GM18519 (cell line): ENCODE measurements around the gene EPN3.

Experiments used
- ATAC-seq: cut with Tn5 transposase; IDR thresholded peaks from one replicate; pipeline ENCODE4 v1.9.1; 2021; ENCODE audit warnings: mild to moderate bottlenecking, moderate library complexity; ENCODE audit not compliant: unreplicated experiment, low FRiP score

Gene EPN3

DNA sequence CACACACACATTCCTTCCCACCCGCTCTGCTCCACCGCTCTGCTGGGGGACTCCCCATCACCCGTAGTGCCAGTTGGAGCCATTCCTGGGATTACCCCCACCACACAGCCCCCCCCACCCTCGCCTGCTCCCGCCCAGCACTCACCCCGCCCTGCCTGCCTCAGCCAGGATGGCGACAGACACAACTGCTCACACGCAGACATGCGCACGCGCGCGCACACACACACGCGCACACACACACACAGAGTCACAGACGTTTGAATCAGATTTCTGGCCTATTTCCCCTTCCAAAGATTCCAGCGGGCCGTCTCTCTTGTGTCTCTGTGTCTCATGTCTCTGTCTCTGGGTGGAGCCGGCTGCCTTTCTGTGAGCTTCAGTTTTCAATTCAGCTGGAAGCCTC, 32.4 kb downstream of the EPN3 start:
- ATAC-seq = no peak

DNA sequence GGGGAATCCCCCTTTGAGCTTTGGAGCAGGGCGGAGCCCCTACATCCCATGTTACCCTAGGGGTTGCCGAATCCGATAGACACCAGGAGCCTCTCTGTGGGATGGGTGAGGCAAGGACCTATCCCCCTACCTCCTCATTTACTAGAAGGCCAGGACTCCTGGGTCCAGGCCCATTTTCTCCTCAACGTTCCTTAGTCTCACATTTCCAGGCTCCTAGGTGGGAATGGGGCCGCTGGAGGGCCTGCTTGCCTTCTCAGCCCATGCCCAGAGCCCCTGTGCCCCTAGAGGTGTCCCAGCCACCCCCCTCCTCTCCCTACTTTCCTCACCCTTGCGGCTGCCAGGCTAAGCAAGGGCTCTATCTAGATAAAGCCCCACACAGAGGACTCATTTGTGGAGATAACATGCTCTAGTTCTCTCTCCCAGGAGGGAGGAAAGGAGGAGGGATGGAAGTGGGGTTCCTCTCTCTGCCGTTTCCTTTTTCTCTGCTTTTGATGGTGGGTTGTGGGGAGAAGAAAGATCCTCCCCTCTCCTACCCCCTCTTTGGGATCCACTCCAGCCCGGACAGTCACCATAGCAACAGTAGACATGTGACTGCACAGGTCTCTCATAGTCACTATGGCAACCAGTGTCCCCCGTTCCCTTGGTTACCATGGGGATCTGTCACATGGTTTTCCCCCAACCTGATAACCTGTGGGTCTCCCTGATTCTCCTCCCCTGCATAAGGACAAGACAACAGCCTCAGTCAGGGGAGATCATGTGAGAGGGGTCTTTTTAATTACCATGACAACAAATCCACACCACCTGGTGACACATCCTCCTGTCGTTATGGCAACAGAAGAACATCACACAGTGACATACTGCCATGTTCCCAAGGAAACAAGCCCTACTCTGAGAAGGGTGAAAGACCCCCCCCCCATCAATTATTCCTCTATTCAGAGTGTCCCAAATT, 33.1 kb downstream of the EPN3 start:
- ATAC-seq = no peak

DNA sequence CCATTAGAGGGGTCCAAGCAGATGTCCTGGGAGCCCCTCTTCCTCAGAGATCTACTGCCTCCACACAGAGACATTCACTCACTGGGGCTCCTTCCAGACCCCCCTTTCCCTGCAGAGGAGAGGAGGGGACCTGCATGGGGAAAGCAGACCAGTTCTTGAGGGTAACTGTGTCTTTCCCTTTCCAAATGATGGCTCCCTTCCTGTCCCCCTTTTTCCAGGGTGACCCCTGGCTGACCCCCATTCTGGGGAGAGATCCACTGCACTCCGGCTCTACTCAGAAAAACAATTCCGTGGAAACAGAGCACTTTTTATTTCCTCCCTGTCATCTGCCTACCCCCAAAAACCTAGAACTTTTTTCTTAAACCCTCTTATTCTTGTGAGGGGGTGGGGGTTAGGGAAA, 34.4 kb downstream of the EPN3 start:
- no peak for ATAC-seq

DNA sequence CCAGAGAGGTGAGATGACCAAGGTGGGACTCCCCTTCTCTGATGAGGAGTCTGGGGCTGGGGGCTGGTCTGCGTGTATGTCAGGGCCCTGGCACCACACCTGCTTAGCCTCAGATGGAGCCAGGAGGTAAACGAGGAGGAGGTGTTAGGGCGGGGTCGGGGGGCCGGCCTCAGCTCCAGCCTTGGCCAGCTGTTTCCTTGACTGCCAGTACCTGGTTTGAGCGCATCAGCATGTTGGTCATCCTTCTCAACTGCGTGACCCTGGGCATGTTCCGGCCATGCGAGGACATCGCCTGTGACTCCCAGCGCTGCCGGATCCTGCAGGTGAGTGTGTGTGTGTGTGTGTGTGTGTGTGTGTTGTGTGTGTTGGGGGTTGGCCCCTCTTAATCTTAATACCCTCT, 36.1 kb downstream of the EPN3 start:
- ATAC-seq = no peak

DNA sequence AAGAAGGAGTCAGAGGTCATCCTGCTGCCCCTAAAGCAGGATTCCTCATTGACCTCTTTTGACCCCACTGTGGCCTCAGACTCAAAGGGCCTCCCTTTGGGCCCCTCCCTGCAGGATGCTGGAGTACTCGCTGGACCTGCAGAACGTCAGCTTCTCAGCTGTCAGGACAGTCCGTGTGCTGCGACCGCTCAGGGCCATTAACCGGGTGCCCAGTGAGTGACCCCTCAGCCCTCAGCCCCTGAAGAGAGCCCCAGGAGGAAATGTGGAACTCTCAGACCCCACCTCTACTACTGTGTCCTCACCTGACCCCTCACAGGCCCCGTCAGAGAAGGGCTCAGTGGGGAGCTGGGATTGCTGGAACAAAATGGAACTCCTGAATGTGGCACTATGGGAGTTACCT, 37.1 kb downstream of the EPN3 start:
- ATAC-seq = no peak

DNA sequence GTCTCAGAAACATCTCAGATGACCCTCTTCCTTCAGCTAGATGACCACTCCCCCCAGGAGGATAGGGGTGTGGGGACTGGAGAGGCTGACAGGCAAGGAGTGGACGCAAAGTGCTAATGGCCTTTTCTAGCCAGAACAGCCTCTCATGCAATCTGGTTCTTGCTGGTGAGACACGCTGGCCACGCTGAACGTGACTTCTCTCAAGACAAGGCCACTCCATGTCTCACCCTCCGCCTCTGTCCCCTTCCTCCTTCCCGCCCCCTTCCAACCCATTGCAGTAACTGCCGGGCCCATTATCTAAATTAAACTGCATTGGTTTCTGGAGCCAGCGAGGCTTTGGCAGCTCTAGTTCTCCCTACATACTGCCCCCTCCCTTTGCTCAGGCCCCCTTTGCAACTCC, 37.5 kb downstream of the EPN3 start:
- ATAC-seq = no peak

DNA sequence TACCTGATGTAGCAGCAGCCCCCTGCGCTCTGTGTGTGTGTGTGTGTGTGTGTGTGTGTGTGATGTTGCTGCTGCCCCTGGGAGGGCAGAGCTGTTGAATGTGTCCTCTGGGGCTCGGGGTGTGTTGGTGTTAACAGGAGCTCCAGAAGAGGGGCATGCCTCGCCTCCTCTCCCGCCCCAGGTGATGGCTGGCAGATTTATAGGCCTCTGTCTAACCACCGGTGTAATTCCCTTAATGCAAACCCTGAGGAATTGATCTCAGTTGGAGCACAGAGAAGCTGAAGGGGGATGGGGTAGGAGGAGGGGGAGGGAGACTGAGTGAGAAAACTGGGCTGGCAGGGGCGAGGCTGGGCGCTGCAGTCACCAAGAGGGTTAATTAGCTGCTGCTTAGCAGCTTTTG, 38.0 kb downstream of the EPN3 start:
- ATAC-seq = no peak

DNA sequence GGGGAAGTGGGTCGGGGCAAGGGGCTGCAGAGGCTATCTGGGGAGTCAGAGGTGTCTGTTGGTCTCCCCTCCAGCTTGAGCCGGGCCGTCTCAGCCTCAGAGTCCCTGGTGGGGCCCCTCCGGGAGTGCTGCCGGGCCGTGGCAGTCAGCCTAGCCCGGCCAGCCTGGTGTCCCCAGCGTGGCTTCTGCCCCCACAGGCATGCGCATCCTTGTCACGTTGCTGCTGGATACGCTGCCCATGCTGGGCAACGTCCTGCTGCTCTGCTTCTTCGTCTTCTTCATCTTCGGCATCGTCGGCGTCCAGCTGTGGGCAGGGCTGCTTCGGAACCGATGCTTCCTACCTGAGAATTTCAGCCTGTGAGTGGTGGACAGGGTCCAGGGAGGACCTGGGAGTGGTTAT, 39.1 kb downstream of the EPN3 start:
- ATAC-seq = no peak

DNA sequence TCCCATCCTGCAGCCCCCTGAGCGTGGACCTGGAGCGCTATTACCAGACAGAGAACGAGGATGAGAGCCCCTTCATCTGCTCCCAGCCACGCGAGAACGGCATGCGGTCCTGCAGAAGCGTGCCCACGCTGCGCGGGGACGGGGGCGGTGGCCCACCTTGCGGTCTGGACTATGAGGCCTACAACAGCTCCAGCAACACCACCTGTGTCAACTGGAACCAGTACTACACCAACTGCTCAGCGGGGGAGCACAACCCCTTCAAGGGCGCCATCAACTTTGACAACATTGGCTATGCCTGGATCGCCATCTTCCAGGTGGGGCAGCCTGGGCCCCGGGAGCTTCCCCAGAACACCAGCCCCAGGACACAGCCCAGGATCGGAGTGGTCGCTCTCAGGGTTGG, 40.0 kb downstream of the EPN3 start:
- ATAC-seq = no peak

DNA sequence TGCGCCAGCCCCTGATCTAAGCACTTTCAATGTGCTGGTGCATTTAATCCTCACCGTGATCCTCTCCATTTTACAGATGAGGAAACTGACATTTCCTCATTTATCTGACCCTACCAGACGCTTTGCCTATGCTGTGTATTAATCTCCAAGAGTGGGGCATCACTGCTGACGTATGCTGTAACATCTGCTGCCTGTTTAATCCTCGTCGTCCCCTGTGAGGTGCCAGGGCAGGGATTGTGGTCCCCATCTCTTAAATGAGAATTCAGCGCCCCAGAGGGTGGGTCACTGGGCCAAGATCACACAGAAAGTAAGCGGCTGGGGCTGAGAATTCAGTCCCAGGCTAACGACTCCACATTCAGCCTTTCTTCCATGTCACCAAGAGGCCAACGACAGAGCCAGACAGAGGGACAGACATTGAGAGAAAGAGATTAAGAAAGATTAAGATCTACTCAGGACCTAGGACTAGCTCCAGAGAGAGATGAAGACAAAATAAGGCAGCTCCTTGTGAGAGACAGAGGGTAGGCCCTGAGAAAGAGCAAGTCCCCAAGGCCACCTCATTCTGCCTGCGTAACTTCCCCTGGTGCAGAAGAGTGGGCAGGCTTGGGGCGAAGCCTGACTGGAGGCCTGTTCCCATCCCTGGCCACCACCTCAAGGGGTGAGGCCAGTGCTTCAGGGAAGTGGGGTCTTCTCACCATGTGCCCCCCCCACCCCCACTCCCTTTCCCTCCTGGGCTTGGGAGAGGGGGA, 41.5 kb downstream of the EPN3 start:
- no peak for ATAC-seq

DNA sequence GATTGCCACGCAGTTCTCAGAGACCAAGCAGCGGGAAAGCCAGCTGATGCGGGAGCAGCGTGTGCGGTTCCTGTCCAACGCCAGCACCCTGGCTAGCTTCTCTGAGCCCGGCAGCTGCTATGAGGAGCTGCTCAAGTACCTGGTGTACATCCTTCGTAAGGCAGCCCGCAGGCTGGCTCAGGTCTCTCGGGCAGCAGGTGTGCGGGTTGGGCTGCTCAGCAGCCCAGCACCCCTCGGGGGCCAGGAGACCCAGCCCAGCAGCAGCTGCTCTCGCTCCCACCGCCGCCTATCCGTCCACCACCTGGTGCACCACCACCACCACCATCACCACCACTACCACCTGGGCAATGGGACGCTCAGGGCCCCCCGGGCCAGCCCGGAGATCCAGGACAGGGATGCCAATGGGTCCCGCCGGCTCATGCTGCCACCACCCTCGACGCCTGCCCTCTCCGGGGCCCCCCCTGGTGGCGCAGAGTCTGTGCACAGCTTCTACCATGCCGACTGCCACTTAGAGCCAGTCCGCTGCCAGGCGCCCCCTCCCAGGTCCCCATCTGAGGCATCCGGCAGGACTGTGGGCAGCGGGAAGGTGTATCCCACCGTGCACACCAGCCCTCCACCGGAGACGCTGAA, 43.2 kb downstream of the EPN3 start:
- ATAC-seq = no peak

DNA sequence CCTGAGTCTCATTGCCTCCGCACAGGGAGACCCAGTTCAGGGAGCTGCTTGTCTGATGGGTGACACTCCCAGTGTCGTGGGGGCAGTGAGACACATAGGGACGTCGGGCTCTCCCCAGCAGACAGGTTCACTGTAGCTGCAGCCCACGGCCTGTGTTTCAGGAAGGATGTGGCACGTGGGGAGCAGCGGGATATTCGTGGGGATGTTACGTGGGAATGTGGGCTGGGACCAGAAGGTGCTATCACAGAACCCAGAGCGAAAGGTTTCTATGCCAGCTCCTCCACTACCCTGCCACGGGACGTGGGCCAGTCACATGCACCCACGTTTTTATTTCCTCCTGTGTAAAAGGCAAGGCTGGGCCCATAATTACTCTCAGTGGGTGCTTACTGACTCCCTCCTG, 44.3 kb downstream of the EPN3 start:
- ATAC-seq = no peak

DNA sequence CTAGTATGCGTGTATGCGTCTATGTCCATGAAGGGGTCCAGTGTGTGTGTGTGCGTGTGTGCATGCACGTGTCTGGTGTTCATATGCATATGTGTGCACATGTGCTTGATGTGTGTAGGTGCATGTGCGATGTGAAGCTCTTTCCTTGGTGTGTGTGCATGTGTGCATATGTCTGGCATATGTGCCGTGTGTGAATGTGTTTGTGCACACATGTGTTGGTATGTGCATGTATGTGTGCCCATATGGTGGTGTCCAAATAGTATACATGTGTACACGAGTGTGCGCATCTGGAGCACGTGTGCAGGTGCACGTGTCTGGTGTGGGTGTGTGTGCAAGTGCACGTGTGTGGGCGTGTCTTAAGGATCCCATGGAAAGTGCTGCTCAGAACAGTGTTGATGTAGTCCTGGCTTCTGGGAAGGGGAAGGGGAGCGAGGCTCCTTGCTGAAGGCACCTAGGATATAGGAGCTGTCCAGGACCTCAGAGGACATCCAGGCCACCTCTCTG, 45.0 kb downstream of the EPN3 start:
- ATAC-seq = no peak

DNA sequence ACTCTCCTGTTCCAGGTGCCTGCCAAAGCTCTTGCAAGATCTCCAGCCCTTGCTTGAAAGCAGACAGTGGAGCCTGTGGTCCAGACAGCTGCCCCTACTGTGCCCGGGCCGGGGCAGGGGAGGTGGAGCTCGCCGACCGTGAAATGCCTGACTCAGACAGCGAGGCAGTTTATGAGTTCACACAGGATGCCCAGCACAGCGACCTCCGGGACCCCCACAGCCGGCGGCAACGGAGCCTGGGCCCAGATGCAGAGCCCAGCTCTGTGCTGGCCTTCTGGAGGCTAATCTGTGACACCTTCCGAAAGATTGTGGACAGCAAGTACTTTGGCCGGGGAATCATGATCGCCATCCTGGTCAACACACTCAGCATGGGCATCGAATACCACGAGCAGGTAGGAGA, 45.6 kb downstream of the EPN3 start:
- ATAC-seq = no peak

DNA sequence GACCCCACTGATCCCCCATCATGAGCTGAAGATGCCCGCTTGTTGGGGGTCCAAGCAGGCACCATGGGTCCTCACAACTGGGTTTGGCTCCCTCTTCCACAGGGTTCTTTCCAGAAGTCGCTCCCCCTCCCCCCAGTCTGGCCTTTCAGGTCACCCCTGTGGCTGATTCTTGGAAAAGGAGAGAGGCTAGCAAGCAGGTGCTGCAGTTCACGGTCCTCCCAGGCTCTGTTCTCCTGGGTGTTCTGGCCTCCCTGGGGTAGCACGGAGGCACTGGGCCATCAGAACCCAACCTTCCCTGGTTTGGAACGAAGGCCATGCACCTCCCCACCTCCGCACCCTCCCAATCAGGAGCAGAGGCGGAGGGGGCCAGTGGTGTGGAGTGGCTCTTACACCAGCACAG, 46.9 kb downstream of the EPN3 start:
- no peak for ATAC-seq

DNA sequence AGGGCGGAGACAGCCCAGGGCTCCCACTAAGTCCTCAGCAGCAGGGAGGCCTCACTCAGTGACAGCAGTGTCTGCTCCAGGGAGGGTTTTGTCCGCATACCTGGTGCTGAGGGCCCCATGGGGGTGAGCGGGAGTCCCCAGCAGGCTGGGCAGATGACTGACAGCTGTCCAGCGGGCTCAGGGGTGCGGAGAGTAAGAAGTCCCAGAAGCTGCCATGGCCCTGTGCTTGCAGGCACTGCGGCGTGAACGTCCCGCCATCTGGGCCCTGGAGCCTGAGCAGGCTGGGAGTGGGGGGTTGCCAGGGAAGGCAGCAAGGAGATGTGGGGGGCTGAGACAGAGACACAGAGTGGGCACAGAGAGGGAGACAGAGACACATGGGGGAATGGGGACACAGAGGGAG, 48.1 kb downstream of the EPN3 start:
- no peak for ATAC-seq

DNA sequence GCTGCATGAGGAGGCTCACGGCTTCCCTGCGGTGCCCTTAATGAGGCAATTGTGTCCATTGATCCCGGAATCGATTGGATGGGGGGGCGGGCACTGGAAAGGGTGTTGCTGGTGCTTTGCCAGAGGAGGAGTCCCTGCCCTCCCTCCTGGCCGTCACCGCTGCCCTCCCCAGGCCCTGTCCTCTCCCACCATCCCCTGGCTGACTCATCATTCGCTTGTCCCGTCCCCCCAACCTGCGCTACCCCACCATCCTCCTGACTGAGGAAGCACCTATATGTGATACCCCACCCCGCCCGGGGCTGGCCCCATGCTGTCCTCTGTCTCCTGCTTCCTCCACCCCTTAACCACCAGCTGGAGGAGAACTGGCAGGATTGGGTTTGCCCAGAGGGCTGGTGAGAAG, 48.8 kb downstream of the EPN3 start:
- ATAC-seq = no peak

DNA sequence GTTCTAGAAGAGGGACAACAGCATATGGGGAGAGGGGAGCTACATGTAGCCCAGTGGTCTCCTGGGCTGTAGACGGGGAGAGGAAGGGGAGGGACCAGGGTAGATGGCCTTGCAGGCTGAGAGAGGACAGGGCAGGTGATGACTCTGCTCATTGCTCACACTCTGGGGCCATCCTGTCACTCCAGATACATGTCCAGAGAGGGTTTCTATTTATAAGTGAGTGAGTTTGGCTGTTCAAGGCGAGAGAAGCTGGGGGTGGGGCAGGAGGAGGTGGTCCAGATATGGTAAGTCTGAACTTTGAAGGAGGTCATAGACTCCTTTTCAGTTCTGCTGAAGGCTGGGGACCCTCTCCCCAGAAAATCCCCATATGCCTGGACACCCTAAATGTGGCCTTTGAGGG, 50.2 kb downstream of the EPN3 start:
- no peak for ATAC-seq

DNA sequence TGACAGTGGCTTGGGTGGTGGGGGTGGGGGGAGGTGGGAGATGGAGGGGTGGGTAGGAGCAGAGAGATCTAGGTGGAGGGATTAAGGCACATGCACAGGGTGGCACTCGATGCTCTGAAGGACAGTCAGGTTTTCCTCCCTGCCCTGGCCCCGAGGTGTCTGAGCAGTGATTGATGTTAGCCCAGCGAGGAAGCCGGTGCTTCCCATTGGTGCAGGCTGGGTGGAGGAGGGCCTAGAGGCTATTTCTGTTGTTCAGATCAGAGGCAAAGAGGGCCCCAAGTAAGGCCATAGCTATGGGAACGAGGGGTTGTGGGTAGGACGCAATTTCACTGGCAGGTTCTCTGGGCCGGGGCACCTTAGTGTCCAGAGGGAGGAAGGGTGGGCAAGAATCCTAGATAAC, 51.1 kb downstream of the EPN3 start:
- ATAC-seq = no peak

DNA sequence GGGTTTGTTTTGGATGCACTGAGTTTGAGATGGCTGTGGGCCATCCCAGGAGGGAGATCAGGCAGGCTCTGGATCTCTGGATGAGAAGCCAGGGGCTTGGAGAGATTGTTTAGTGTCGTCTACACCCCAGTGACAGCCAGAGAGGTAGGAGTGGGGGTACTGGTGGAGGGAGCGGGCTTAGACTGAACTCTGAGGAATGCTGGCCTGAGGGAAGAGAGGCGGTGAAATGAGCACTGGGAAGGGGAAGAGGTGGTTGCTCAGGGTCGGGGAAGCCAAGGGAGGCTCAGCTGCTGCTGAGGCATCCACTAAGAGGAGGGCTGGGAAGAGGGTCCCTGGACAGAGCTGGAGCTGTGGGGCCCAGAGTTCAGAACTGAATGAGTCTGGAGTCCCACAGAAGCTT, 51.6 kb downstream of the EPN3 start:
- no peak for ATAC-seq

DNA sequence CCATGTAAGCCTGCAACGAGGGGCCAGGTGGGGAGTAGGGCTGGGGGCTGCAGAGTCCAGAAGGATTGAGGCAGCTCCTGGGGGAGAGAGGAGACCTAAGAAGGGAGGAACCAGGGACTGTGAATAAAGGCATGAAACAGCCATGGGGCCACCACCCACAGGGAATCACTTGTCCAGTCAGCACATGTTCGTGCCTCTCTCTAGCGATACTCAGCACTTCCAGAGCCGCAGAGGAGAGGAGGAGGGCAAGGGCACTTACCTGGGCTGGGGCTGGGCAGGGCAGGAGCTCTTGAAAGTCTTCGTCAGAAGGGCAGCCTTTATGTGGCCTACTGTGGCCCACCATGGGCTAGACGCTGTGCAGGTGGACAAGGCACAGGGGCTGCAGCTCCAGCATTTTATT, 52.2 kb downstream of the EPN3 start:
- ATAC-seq = no peak
